C4-2B (cell line): ENCODE results near the gene EEF1A2.

ENCODE experiments used
- H3K27ac ChIP-seq: fragments of 450-650 bp; 2 replicates; pipeline ENCODE4 v1.5.1; 2017
- ZFX ChIP-seq: fragments of 450-650 bp; IDR thresholded peaks from 2 replicates; pipeline ENCODE4 v1.6.1; 2017
- TF ChIP-seq, protein P1 (sequence below): fragments of 450-650 bp; conservative IDR thresholded peaks from 2 replicates; pipeline ENCODE4 v1.5.1; 2017; ENCODE audit warnings: mild to moderate bottlenecking

The EEF1A2 gene

DNA sequence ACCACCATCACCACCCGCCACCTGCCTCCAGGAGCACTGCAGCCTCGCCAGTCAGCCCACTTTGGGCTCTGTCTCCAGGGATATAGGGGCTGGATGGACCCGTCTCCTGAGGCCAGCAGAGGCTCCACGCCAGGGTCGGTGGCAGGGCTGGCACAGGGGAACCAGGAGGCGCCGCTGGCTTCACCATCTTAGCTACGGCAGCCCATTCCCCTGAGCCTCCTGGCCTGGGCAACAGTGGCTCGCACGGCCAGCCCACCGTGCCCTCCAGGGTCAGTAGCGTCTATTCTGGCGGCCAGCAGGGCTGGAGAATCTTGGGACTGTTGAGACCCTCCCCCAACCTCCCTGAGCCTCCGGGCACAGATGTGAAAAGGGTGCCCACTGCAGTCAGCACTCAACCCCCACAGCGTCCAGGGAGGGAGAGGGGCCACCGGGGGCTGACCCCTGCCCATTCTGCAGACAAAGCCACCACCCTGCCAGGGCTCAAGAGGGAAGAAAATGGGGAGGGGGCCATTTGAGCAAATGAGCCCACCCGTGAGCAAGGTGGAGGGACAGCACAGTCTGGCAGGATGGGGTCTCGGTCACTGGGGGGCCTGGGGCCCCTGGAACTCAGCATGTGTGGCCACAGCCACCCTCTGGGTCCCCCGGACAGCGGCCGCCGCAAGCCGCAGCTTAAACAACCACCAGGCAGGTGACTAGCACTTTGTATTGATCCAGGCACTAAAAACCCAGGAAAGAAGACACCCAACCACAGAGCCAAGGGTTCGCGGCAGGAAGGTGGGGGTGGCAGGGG is 55.1 kb downstream of the EEF1A2 start:
- TF ChIP-seq ZFX = no peak
- TF ChIP-seq, protein P1, sequence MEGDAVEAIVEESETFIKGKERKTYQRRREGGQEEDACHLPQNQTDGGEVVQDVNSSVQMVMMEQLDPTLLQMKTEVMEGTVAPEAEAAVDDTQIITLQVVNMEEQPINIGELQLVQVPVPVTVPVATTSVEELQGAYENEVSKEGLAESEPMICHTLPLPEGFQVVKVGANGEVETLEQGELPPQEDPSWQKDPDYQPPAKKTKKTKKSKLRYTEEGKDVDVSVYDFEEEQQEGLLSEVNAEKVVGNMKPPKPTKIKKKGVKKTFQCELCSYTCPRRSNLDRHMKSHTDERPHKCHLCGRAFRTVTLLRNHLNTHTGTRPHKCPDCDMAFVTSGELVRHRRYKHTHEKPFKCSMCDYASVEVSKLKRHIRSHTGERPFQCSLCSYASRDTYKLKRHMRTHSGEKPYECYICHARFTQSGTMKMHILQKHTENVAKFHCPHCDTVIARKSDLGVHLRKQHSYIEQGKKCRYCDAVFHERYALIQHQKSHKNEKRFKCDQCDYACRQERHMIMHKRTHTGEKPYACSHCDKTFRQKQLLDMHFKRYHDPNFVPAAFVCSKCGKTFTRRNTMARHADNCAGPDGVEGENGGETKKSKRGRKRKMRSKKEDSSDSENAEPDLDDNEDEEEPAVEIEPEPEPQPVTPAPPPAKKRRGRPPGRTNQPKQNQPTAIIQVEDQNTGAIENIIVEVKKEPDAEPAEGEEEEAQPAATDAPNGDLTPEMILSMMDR = no peak
- H3K27ac ChIP-seq = no peak overlapping the region

DNA sequence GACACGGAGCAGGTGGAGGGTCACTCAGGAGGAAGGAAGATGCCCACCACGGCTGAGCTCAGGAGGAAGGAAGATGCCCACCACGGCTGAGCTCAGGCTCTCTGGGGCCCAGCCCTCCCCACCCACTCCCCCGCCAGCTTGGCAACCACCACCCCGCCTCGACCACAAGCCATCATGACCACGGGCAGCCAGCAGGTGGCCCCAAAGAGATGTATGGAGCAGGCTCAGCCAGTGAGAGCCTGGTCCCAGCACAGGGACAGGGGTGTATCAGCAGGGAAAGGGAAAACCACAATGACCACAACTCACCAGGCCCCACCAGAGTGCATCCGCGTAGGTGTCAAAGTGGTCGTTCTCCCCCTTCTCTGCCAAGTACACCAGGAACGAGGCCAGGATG is 56.8 kb downstream of the EEF1A2 start:
- TF ChIP-seq ZFX = no peak
- TF ChIP-seq, protein P1 = no peak; the same call in 1 of the 2 replicates
- no peak overlapping the region for H3K27ac ChIP-seq

DNA sequence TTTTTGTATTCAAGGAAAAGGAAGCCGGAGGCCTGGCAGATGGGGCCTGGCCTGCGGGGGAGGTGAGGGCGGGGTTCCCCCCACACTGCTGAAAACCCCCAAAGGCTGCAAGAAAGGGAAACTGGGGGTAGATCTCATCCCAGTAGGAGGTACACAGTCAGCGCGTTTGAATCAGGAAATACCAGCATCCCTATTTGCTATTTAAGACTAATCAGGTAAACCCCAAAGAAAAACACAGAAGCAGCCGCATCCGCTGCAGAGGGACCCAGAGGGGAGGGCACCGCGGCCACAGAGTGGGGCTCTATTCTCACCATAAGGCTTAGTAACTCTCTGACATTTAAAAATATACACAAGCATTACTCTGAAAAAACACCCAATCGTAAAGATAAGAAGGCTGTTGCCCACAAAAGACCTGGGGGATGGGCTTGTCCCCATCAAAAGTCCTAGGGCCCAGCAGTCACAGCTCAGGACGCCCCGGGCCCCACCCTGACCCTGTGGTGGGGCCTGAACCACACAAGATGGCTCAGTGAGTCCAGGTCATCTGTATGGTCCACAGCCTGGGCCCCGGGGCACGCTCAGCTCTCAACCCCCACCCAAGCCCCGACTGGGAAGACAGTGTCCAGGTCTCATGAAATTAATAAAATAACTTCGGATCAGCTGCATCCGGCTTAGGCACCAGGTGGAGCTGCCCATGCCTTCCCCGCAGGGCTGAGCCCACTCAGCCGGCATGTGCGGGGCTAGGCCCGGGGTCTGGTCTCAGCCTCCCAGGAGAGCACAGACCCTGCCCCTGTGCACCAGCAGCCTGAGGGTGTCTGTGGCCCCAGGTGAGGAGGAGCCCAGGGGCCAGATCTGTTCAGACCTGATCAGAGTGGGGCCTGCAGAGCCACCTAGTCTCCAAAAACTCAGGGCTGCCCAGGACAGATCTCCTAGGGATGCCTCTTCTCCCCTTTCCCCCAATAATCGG is 57.5 kb downstream of the EEF1A2 start:
- H3K27ac ChIP-seq = no peak overlapping the region
- no peak for TF ChIP-seq ZFX
- TF ChIP-seq, protein P1 = no peak

DNA sequence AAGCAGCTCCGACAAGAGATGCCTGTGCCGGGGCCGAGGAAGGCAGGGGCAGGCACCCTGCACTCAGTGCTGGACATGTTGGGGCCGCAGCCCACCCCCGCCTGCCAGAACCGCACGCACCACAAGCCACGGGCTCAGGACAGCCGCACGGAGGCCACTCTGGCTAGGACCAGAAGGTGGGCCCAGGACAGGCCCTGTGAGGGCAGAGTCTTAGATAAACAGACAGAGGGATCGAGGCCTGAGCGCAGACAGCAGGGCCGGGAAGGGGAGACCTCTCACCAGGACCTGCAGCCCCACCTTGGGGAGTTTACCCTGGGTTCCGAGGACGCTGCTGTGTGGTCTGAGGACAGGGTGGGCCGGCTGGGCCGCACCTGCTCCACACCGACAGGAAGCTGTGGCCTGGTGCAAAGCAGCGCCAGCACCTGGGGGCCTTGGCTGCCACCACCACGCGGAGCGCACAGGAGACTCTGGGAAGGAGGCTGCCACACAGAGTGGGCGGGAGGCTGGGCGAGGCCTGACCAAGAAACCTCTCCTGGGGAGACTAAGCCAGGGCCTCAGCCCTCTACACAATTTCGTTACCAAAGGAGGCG is 58.4 kb downstream of the EEF1A2 start:
- no peak overlapping the region for H3K27ac ChIP-seq
- TF ChIP-seq ZFX = no peak
- TF ChIP-seq, protein P1 = no peak

DNA sequence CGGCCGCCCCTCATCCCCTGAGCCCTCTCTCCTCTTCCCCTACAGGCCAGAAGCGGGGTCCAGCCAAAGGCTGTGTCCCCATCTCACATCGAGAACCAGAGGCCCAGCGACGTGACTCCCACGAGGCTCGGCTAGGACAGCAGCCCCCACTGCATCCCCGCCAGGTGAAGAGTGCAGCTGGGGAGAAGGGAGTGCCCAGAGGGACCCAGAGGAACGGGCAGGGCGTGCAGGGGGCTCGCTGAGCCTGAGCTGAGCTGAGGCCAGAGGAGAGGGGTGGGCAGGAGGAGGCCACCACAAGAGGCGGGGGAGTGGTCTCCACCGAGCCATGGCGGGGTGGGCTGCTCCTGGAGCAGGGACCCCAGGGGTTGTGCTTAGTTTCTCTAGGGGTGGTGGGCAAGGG is 59.0 kb downstream of the EEF1A2 start:
- no peak overlapping the region for H3K27ac ChIP-seq
- TF ChIP-seq ZFX = no peak
- TF ChIP-seq, protein P1 = no peak

DNA sequence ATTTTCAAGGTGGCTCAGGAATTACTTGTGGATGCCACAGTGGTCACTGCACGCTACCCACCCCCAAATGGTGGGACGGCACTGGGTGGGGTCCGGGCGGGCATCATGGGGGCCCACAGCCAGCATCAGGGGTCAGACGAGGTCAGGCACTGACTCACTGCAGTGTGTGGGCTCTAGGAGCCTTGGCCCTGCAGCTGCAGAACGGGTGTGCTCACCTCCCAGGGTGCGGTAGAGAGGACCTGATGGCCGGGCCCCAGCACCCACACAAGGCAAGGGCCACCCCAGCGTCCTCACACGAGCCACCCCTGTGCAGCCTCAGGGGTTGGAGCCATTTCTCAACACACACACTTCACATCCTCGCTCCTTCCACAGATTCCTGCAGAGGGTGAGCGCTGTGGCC is 60.8 kb downstream of the EEF1A2 start:
- H3K27ac ChIP-seq = no peak overlapping the region
- TF ChIP-seq, protein P1 = no peak
- no peak for TF ChIP-seq ZFX
